ENCODE data around the gene FLT3LG. TPM values are rescaled to one million over a fixed set of nuclear protein-coding genes. Genes with fewer than 3 reads are reported as not detected.
A peak's percentile ranks its signal among the peaks of the same experiment; 100 is the strongest.

The FLT3LG gene
- total and polyA plus RNA-seq, 9 of the 15 experiments (the other 6 are each of a cell fraction or from before 2014, with no cell fraction given) = 0.31 to 6.4 (median 1.1) TPM

- TF ChIP-seq ZNF592 (IDR thresholded peaks at IDR 0.05) (peak; percentile 82), MNT (conservative IDR thresholded peaks at IDR 0.05) (peak in 1 of 2 experiments; percentile 77; a peak in 3 of 4 replicates), HDAC1 (IDR thresholded peaks at IDR 0.05) (peak in 1 of 2 experiments; percentile 23; a peak in 1 of 4 replicates)
Observed at GRCh38 chr19:49427855-49428546, 46.0 kb upstream of the FLT3LG start (continued).
